Islet precursor cell (in vitro differentiated cells): ENCODE data around the gene IFRD2.
"Not testable (repeated sequence)": the region's sequence is repeated elsewhere in the genome, so short reads cannot be mapped to it uniquely, and the experiment has no call there.

Experiments used
- DNase-seq: peaks from one replicate; pipeline ENCODE4 v3.0.0-alpha.2; 2018

Gene IFRD2

DNA sequence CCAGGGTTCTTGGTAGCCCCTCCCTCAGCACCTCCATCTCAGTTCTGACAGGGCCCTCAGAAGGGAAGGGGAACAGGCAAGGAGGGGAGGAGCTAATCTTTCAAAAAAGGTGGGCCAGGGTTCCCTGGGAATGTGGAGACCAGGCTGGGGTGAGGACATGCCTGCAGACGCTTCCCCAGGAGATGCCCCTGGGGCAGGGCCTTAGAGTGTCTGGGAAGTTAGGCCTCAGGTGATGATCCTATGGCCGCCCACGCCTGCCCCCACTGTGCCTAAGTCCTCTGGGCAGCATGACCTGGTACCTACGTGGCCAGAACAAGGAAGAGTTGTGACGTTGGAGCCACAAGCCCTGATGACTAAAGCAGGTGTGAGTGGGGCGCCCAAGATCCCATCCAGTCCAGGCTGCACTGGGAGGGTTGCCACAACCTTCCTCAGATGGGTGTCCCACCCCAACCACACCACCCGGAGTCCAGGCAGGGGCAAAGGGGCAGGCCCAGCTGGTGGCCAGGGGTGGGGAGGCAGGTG, 27.2 kb downstream of the IFRD2 start:
- no peak for DNase-seq

DNA sequence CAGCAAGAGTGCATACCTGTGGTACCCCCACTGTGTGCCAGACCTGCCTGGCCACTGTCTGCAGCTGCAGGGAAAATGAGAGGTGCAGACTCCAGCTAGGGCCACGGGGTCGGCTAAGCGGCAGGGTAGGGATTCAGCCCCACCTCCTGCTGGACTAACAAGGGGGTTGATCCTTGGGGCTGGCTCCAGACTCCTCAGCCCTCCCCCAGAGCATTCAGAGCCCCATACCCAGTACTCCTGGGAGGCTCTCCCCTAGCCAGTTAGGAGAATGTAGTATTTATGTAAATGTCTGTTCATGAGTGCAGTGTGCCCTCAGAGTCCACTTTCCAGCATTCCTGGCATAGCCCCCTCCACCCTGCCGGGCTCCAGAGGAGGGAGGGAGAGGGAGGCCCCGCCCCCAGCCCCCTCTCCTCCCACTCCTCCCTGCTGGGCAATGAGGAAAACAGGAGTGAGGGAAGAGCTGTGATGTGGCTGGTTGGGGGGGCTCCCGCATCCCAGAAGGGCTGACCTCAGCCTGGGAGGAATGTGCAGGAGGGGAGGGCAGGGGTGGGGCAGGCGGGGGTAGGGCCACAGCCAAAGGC, 27.8 kb downstream of the IFRD2 start:
- peak; percentile 100 for DNase-seq

DNA sequence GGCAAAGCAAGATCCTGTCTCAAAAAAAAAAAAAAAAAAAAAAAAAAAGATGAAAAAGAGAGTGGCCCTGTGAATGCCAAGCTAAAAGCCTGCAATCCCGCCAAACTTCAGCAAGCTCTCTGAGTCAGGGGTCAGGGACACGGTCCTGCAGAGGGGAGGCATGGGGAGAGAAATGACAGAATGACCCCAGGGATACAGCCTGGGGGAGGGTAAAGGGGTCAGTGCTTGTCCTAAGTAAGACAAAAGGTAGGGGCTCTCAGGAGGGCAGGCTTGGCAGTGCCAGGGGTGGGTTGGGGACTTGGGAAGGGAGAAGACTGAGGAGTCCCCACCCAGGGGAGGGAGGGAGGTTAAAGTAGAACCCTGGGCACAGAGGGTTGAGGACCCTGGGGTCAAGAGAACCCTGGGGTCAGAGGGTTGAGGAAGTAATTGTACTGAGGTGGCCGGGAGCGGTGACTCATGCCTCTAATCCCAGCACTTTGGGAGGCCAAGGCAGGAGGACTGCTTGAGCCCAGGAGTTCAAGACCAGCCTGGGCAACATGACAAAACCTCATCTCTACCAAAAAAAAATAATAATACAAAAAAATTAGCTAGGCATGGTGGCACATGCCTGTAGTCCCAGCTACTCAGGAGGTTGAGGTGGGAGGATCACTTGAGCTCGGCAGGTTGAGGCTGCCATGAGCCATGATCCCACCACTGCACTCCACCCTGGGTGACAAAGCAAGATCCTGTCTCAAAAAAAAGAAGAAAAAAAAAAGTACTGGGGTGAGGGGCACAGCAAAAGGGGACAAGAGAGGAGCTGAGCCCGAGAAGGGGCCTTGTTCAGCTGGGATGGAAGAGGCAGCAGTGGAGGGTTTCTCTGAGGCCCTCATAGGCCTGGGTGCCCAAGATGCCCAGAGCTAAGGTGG, 28.5 kb downstream of the IFRD2 start:
- no peak for DNase-seq

DNA sequence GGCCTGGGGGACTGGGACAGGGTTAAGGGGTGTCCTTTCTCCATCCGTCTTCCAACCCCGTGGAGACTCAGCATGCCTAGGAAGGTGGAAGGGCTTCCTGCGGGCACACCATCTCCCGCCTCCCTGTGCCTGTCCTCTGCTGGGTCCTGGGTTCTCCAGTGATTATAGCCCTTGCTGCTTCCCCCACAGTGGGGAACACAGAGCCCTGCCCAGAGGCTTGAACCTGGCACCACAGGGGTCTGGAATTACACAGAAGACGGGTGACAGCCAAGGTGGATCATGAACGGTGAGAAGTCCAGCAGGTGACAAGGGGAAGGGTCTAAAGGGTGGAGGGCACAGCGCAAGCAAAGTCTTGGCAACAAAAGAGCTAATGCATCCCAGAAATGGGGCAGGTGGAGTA, 29.5 kb downstream of the IFRD2 start:
- DNase-seq, result no peak

DNA sequence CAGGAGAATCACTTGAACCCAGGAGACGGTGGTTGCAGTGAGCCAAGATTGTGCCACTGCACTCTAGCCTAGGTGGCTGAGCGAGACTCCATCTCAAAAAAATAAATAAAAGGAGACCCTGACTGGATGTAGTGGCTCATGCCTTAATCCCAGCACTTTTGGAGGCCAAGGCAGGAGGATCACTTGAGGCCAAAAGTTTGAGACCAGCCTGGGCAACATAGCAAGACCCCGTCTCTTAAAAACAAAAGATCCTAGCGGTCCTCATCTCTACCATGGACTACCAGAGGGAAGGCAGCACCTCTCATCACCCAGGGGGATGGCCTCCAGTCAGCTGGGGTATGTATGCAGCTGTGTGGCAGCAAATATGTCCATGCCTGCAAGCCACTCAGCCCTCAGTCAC, 30.0 kb downstream of the IFRD2 start:
- DNase-seq, result not testable (repeated sequence)

DNA sequence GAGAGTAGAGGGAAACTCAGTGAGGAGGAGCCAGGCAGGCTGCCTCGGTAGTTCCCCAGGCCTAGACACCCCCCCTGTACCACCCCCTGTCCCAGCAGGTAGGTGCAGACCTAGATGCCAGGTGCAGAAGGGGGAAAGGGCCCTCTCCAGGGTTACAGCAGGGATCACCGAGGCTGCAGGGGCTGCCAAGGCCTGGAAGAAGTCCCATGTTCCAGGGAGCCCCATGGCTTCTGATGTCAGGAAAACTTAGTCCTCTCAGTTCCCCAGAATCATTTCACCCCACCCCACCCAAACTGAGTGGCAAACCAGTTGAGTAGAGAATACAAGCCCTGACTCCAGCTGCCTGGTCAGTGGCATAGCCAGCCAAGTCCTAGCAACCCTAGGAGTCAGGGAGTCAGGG, 30.7 kb downstream of the IFRD2 start:
- no peak for DNase-seq

DNA sequence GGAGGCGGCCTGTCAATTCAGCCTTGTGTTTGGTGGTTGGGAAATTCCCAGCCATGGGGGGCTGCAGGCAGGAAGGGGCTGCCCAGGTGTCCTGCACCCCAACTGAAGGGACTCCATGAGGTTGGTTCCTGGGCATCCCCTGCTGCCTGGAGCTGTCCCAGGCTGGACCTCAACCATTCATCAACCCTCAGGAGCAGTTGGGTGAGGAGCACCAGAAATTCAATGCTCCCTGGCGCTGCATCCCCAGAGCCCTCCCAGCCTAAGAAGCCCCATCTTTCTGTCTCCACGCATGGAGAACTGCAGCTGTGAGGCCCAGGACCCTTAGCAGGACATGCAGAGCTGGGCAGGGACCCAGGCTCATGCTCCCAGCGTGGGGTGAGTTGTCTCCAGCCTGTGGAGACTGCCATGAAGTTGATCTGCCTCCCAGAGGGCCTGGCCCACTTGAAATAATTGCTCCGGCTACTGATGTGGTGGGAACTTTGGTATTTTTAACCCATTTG, 31.2 kb downstream of the IFRD2 start:
- no peak for DNase-seq

DNA sequence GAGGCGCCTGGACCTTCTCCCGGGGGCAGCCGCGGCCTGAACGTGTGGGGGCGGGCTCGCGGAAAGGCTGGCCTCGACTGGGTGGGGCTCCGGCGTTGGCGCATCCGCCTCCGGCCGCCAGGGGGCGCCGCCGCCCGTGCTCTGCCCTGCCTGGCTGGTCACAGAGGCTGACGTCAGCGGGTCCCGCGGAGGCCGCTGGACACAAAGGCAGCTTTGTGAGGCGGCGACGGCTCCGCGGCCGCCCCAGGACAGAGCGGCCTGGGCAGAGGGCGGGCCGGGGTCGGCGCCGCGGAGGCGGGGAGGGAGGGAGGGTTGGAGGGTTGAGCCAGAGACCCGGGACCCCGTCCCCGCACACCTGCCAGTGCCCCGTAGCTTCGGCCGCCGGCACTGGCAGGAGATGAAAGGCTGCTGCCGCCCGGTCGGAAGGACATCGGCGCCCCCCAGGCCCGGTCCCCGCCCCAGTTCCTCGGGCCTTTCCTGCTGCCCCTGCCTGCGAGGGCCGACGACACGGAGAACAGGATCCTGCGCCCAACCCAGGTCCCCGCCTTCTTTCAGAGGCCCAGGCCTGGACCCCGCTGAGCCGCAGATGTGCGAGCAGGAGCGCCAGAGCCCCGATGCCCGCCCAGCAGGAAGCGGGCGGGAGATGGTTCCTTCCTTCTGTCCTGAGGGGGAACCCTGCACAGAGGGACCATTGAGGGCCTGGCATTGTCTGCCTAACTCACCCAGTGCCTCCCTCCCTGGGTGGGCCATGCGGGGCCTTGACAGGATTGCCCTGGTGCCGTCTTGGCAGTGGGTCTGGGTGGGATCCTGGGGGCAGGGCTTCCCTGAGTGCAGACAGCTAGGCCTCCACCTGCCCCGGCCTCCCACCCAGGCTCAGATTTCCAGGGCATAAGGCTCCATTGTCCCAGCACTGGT, 31.9 kb downstream of the IFRD2 start:
- DNase-seq, result peak; percentile 98

DNA sequence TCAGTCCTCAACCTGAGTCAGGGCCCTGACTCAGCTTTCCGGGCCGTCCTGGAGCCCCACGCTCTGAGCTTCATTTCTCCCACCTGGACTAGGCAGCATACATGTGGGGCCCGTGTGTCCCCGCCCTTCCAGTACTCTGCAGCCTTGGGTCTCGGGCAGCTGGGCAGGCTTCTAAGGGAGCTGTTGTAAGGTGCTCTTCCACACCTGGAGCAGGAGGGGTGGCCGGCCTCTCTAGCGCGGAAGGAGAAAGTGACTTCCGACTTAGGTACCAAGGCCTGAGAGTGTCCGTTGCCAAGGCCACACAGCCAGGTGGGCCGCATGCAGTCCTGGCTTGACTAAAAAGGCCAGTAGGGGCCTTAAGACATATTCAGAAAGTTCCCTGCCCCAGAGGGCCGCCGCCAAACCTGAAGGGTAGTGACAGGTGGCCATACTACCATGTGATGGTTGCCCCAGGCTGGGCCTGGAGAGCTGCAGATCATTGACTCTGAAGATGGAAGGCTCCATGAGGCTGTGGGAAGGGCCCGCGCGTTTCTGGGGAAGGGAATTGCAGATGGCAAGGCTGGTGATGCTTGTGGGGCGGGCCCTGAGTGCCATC, 32.7 kb downstream of the IFRD2 start:
- no peak for DNase-seq

DNA sequence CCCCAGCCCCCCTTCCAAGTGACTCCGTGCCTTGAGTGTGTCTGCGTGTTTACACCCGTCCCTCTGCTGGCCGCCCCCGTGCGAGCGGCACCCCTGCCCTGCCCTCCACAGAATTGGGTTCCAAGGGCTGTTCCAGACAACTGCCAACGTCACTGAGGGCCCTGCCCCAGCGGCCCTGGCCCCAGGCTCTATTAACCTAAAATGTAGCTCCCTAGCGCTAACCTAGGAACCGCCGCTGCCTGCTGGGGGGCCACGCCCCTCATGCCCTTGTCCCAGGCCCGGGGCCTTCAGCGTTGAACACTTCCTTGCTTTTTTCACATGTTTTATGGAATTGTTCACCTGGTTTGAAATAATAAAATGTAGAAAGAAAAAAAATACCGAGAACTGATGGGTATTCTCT, 33.2 kb downstream of the IFRD2 start:
- no peak for DNase-seq

DNA sequence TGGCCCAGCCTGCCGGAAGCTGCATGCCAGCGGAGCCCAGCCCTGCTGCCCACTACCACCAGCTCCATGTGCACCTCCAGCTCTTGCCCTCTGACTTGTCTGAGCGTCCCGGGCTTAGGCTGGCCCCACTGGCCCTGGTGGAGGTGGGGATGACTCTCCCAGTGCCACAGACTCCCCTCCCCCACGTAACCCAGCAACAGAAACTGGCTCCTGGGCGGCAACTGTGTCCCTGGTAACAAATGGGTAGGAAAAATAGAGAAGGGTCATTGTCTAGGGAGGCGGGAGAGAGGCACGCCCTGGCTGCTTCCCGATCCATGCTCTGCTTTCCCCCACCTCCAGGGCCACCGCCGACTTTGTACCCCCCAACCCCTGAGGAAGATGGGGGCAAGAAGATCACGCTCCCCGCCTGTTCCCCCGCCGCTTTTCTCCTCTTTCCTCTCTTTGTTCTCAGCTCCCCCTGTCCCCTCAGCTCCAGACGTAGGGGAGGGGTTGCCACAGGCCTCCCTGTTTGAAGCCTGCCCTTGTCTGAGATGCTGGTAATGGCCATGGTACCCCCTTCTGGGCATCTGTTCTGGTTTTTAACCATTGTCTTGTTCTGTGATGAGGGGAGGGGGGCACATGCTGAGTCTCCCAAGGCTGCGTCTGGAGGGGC, 34.1 kb downstream of the IFRD2 start:
- no peak for DNase-seq

DNA sequence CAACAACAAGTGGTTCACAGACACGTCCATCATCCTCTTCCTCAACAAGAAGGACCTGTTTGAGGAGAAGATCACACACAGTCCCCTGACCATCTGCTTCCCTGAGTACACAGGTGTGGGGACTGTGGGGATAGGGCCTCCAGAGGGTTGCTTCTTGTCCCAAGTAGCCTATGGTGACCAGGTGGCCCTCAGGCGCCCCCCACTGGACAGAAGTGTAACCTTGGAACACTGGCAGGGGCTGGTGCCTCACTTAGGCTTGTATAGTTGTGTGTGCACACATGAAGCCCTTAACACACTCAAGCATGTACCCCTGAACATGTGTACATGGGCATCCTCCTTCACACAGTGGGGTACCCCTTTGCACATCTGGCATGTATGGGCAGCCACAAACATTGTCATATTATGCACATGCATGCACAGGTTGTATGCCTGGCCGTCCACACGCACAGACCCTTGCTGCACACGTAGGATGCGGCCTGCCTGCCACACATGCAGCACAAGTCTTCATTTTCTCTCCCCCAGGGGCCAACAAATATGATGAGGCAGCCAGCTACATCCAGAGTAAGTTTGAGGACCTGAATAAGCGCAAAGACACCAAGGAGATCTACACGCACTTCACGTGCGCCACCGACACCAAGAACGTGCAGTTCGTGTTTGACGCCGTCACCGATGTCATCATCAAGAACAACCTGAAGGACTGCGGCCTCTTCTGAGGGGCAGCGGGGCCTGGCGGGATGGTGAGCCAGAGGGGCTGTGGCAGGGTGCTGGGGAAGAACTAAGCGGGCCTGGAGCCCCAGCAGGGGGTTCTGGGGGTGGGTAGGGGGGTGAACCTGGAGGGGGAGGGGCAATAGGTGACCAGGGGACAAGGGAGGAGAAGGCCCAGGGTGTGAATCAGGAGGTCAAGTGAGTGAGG, 35.0 kb downstream of the IFRD2 start:
- peak; percentile 81 for DNase-seq

DNA sequence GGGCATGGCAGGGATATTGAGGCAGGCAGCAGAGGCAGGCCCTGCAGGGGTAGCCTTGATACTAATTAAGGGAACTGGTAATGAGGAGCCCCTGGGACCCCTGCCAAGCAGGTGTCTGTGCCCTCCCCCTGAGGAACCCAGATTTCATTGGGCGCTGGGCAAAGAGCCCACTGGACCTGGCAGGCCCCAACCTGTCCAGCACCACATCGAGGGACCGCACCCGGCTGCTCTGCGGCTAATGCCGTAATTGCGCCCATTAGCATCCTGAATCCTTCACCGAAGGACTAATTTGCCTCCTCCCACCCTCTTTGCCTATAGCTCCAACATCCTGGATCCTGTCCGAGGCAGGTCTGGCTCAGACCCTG, 37.0 kb downstream of the IFRD2 start:
- DNase-seq, result no peak

DNA sequence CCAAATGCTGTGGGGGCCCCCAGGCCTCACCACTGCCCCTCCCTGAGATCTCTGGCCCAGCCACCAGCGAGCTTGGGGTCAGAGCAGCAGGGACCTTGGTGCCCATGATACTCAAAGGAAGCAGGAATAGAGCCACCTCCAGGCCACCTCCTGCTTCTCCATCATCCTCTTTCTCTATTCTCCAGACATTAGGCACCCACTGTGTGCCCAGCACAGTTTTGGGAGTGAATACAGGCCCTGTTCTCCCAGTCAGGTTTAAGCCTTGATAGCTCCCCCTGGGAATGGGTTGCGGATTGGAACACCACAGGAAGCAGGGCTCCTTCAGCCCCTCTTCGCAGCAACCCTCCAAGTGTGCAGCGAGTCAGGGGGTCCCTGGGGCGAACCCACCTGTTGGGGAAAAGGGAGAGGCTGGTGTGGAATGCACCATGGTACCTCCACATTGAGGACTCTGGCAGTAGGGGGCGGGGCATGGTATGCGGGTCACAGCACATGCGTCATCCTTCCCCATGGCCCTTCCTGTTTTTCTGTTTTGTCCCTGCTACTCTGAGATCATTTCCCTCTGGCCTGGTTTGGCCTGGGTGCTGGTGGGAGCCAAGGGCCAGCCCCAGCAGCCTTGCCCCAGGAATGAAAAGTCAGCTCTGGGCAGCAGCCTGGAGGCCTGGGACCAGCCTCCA, 37.5 kb downstream of the IFRD2 start:
- no peak for DNase-seq

DNA sequence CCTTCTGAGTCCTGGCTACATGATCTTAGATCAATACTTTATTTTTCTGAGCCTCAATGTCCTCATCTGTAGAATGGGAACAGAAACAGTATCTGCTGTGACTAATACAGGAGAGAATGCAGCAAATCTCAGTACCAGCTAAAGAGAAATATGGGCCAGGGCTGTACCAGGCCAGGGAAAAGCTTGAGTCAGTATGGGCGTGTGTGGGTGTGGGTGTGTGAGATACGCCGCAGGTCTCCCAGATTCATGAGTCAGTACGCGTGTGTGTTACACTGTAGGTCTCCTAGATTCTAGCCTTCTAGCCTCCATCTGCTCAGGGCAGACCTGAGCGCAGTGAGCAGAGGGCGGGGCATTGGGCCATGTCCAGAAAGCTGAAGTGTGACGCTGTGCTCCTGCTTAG, 41.0 kb downstream of the IFRD2 start:
- DNase-seq, result no peak

DNA sequence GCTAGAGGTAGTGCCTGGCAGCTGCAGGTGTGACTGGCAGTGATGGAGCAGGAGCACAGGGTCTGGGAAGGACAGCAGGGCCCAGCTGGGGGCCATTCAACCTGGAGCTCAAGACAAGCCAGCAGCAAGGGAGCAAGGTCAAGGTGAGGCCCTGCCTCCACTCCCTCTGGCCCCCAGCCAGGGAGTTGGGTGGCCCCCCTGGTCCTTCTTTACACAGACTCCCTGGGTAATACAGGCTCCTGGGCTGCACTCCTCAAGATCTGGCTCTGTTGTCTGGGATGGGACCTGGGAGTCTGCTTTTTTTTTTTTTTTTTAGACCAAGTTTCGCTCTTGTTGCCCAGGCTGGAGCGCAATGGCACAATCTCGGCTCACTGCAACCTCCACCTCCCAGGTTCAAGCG, 41.7 kb downstream of the IFRD2 start:
- no peak for DNase-seq

DNA sequence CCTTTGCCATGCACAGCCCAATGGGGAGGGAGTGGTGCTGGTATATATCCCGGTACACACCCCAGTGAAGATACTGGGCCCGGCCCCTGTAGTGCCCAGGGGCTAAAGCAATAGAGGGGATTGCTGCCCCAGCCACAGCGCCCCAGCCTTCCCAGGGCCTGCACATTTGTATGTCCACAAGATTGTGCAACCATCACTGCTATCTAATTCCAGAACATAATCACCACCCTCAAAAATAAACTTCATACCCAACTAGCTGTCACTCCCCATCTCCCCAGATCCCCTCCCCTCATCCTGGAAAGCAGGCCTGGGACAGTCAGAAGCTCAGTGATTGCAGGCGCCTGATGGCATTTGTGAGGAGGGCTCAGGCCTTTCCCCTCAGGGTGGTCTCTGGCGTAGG, 42.8 kb downstream of the IFRD2 start:
- no peak for DNase-seq

DNA sequence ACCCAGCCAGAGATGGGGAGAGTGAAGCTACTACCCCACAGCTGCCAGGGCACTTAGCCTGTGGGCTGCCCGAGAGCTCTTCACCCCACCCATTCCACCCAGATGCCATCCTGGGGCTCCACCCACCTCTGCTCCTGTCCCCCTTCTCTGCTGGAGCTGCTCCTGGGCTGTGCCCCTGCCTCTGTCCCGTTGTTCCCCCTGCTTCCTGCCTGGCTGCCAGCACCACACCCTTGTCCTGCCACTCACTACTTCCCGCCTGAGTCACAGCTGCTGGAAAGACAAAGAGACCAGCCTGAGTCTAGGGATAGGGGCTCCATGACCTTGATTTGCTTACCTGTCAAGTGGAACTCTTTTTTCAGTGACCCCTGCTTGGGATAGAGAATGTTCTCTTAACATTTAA, 43.8 kb downstream of the IFRD2 start:
- no peak for DNase-seq

DNA sequence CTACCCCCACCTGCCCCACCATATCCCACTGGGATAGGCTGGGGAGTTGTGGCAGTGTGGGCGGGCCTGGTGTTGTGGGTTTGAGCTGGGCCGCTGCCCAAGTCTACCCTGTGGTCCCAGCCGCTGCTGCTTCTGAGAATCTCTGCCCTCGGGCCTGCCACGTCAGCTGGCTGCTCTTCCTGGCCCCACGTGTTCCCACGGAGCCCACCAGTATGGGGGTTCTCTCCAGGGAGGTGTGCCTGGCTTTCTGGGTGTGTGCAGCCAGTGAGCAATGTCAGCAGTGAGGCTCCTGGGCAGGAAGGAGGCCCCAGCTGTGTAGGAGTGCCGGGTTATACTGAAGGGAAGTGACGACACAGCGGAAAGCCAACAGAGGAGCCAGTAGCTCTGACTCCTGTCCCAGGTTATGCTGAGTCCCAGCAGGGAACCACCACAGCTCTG, 45.7 kb downstream of the IFRD2 start:
- DNase-seq, result no peak

DNA sequence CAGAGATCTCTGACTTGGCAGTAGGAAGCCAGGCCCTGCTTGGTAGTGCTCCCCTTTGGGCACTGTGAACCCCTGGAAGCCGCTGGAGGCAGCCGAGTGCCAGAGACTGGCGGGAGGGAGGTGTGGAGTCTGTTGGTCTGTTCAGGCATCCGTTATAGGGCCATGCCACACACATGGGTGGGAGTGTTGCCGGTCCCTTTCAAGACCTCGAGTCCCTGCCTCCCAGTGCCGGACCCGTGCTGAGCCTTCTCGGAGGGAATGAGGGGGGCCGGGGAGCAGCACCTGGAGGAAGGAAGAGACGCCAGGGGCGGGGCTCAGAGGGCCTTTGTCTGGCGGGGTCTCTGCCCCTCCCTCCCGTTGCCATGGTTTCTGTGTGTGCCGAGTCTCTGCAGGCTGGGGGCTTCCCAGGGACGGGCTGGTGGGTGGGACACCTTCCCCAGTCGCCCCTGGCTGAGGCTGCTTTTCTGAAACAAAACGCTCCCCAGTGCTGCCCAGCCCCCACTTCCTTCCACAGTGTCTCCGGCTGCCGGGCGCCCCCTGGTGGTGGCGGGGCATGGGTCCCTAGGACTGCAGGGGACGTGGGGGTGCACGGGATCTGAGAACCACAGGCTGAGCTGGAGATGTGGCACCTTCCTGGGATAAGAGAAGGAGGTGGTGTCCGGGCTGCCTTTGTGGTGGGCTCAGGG, 46.3 kb downstream of the IFRD2 start:
- peak; percentile 92 for DNase-seq
